Testis (tissue), 3 donors: Measurements from ENCODE around the gene NPHP1. TPM values are rescaled to one million over a fixed set of nuclear protein-coding genes. Genes with fewer than 3 reads are reported as not detected.
"Not testable (repeated sequence)": the region's sequence is repeated elsewhere in the genome, so short reads cannot be mapped to it uniquely, and the experiment has no call there.

ENCODE experiments used
- DNase-seq: peaks from one replicate; pipeline ENCODE4 v3.0.0-alpha.2; 2019
- H3K27ac ChIP-seq, 2 donors: fragments of 200-600 bp; sonication (generic); one replicate each; pipeline ENCODE4 v1.5.1; 2019
- H3K27me3 ChIP-seq: fragments of 200-600 bp; sonication (generic); one replicate; pipeline ENCODE4 v1.5.1; 2019
- H3K36me3 ChIP-seq: fragments of 200-600 bp; sonication (generic); one replicate; pipeline ENCODE4 v1.5.1; 2017; ENCODE audit warnings: low read depth; ENCODE audit errors: missing control alignments
- H3K4me1 ChIP-seq: fragments of 200-600 bp; sonication (generic); one replicate; pipeline ENCODE4 v1.5.1; 2019
- H3K4me3 ChIP-seq, 2 donors: fragments of 200-600 bp; sonication (generic); one replicate each; pipeline ENCODE4 v1.5.1; 2017 to 2019
- H3K9me3 ChIP-seq: fragments of 200-600 bp; sonication (generic); one replicate; pipeline ENCODE4 v1.5.1; 2017
- CTCF ChIP-seq, 3 experiments: fragments of 450-650 bp in 2 of 3; fragments of 200-600 bp in 1 of 3; sonication (generic) in 1 of 3; IDR thresholded peaks; one replicate each; pipeline ENCODE4 v1.5.1; 2016 to 2019; ENCODE audit warnings: antibody characterized with exemption in 3 of 3, mild to moderate bottlenecking in 2 of 3, moderate library complexity in 1 of 3
- POLR2A ChIP-seq: fragments of 450-650 bp; IDR thresholded peaks from one replicate; pipeline ENCODE4 v1.6.1; 2017; ENCODE audit warnings: antibody characterized with exemption, mild to moderate bottlenecking, moderate library complexity
- WGBS, 2 donors: methylation state at CpG; one replicate each; pipeline ENCODE4 v1.1.5; 2018; 5-methylcytosine and 5-hydroxymethylcytosine counted together
- intact Hi-C: fragments of 100-400 bp; cut with DNase I; formaldehyde crosslinking; loops from one replicate; pipeline ENCODE4 v1.15.1; 2023; ENCODE audit warnings: low total_unique reads
- polyA plus RNA-seq: library from polyadenylated mRNA; stranded (reverse); fragments of 350-450 nt; fragmentation: Illumina TruSeq; extraction: RNeasy Lipid Tissue Mini Kit (QIAGEN cat#74804); gene quantifications from one replicate; pipeline ENCODE4 v1.2.3, GENCODE V29; 2014; ENCODE audit warnings: low read depth, low replicate concordance; ENCODE audit not compliant: insufficient read depth
- total RNA-seq, 2 donors: library from RNA; depleted of rRNA; stranded (reverse); fragments of >200 nt; gene quantifications; one replicate each; pipeline ENCODE4 v1.2.3, GENCODE V29; 2016

The NPHP1 gene
- total and polyA plus RNA-seq, 3 donors from 2014 or later = 19.7 to 56.5 (median 24.5) TPM

DNA sequence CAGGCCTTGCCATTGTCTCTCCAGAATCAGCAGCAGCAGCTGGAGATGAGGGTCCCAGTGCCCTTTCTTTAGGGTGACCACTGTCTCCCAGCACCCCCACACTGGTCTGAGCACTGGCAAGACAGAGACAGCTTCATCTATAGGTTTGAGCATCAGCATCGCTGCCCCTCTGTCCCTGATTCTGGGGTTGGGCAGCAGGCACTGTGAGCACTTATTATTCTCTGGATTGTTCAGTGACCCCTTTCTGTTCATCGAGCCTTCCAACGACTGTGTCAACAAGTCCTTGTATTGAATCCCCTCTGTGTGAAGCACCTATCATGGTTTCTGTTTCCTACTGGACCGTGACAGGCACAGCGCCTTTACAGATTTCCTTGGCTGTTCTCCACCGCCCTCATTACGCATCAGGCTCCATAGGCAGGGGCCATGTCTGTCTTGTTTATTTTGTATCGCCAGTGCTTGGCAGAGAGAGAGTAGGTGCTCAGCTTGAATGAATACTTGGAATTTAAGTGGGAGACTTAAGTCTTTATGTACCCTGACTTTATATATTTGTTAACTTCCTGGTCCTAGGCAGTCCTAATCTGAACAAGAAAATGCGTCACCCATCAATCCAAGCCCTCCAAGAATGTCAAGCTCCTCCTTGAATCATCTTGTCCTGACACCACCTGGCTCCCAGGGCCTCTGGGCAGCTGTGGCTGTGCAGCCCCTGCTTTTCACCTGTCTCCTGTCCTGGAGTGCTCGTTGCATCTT, 100.6 kb downstream of the NPHP1 start:
- no peak overlapping the region for H3K4me3 ChIP-seq
- DNase-seq = no peak
- WGBS, 2 donors = 88 to 91% methylated on average over 8 to 10 of the region's 10 CpGs
- H3K36me3 ChIP-seq = no peaks in the 10 kb centered on the region
- H3K27ac ChIP-seq = no peak overlapping the region
- H3K9me3 ChIP-seq = no peaks in the 10 kb centered on the region
- no peaks in the 10 kb centered on the region for H3K4me1 ChIP-seq
- intact Hi-C loops = no loop called here
- H3K27me3 ChIP-seq = no peaks in the 10 kb centered on the region
- no peak for TF ChIP-seq CTCF (IDR thresholded peaks at IDR 0.05)
- TF ChIP-seq POLR2A = no peak

DNA sequence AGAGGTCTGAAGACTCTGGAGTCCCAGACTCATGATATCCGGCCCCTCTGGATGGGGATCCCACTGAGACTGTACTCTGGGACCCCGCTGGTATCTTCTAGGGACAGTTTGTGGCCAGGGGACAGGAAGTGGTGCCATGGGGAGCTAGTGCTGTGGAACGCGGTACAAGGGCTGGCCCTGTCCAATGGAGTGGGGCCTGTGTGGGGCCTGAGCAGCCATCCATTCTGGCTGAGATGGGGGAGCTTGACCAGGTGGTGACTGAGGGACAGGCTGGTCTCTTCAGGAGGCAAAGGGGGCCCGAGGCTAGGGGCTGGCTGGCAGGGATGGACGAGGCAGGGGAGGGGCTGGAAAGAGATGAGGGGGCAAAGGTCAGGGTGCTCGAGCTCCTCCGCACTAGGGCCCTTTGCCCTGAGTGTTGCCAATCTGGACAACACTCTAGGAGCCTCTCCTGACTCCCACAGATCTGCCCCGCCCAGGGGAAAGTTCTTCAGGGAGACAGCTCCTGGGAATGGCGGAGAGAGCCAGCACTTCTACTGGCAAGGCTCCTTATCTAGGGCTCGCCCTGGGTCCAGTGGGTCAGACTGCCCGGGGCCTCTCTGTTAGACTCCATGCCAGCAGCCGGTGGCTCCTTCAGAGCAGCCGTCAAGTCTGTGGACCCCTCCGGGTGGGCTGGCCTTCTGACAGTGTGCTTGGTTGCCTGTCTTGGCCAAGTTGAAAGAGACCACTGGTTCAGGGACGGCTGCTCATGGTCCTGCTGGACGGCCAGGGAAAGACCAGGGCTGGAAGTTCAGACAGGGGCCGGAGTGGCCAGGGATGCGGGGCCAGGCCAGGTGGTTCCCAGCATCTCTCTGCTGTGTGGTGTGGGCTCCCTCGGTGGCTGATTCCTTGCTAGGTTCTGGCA, 101.5 kb downstream of the NPHP1 start:
- Histone ChIP-seq H3K27ac (no peak overlapping the region), H3K36me3 (no peaks in the 10 kb centered on the region), H3K4me1 (no peaks in the 10 kb centered on the region), H3K9me3 (no peaks in the 10 kb centered on the region), H3K27me3 (no peaks in the 10 kb centered on the region), H3K4me3 (no peak overlapping the region)
- DNase-seq = no peak
- WGBS, 2 donors = 82 to 85% methylated on average over 12 to 20 of the region's 20 CpGs
- TF ChIP-seq CTCF (IDR thresholded peaks at IDR 0.05) (no peak), POLR2A (no peak)
- intact Hi-C loops = no loop called here

- no peaks in the 10 kb centered on the region for H3K4me1 ChIP-seq
- no peaks in the 10 kb centered on the region for H3K27me3 ChIP-seq
- TF ChIP-seq CTCF (IDR thresholded peaks at IDR 0.05) (no peak), POLR2A (no peak)
- peak overlapping the region in 1 of 2 donors; percentile 64 for H3K27ac ChIP-seq
- H3K4me3 ChIP-seq = no peak overlapping the region
- no peak for DNase-seq
- intact Hi-C loops = no loop called here
- no peaks in the 10 kb centered on the region for H3K36me3 ChIP-seq
- WGBS, 2 donors = 75 to 80% methylated on average over 9 of the region's 9 CpGs
- no peaks in the 10 kb centered on the region for H3K9me3 ChIP-seq
Observed at GRCh38 chr2:110101901-110102803, 102.7 kb downstream of the NPHP1 start.

GRCh38 chr2:110101280-110101844, 103.5 kb downstream of the NPHP1 start:
- Histone ChIP-seq H3K36me3 (no peaks in the 10 kb centered on the region), H3K4me3 (no peak overlapping the region), H3K27ac (peak overlapping the region in 1 of 2 donors; percentile 64), H3K4me1 (no peaks in the 10 kb centered on the region), H3K27me3 (no peaks in the 10 kb centered on the region), H3K9me3 (no peaks in the 10 kb centered on the region)
- peak; percentile 92 for DNase-seq
- no peak for TF ChIP-seq CTCF (IDR thresholded peaks at IDR 0.05)
- TF ChIP-seq POLR2A = no peak
- intact Hi-C loops = no loop called here
- WGBS, 2 donors = 23 to 25% methylated on average over 10 to 11 of the region's 11 CpGs

DNA sequence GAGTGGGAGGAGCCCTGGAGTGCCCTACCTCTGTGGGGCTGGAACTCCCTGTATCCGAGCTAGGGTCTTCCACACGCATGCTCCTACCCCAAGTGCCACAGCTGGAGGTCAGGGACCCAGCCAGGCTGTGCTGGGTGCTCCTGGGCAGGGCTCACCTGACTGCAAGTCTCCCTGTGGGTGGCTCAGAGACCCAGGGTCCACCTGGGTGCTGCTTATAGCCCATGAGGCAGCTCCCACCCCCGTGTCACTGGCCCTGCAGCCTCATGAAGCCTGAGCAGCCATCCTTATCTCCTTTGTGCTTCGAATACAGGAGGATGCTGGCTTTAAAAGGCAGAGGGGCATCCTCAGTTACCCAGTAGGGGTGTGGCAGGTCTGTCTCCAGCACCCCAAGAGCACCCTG, 103.9 kb downstream of the NPHP1 start:
- H3K4me3 ChIP-seq, H3K36me3 ChIP-seq, H3K27ac ChIP-seq, H3K27me3 ChIP-seq, H3K9me3 ChIP-seq, DNase-seq, H3K4me1 ChIP-seq, intact Hi-C loops: not testable (repeated sequence)
- WGBS, 2 donors = 20 to 76% methylated on average over 1 to 4 of the region's 4 CpGs
